Endodermal cell (in vitro differentiated cells): ENCODE data around the gene FAM83E. TPM values are rescaled to one million over a fixed set of nuclear protein-coding genes. Genes with fewer than 3 reads are reported as not detected.

Experiments used
- DNase-seq: peaks from one replicate; pipeline ENCODE4 v3.0.0-alpha.2; 2017
- H3K27ac ChIP-seq: 2 replicates; pipeline ENCODE4 v1.5.1; 2013; ENCODE audit warnings: mild to moderate bottlenecking, low read depth, low read length, moderate library complexity
- H3K27me3 ChIP-seq: 2 replicates; pipeline ENCODE4 v1.6.1; 2013; ENCODE audit warnings: mild to moderate bottlenecking, low read length, moderate library complexity; ENCODE audit not compliant: insufficient read depth, control insufficient read depth, poor library complexity, severe bottlenecking
- H3K36me3 ChIP-seq: 2 replicates; pipeline ENCODE4 v1.7.0; 2013; ENCODE audit warnings: mild to moderate bottlenecking, low read length, moderate library complexity; ENCODE audit not compliant: control insufficient read depth, insufficient read depth
- H3K4me1 ChIP-seq: one replicate; pipeline ENCODE4 v1.7.0; 2013; ENCODE audit warnings: low read length; ENCODE audit not compliant: control insufficient read depth, insufficient read depth
- H3K4me3 ChIP-seq: 2 replicates; pipeline ENCODE4 v1.5.1; 2013; ENCODE audit warnings: mild to moderate bottlenecking, low read length, moderate library complexity
- H3K9ac ChIP-seq: 2 replicates; pipeline ENCODE4 v1.6.1; 2013; ENCODE audit warnings: mild to moderate bottlenecking, low read length, moderate library complexity; ENCODE audit not compliant: poor library complexity, severe bottlenecking; ENCODE audit errors: extremely low read depth
- H3K9me3 ChIP-seq: 2 replicates; pipeline ENCODE4 v1.6.1; 2013; ENCODE audit warnings: mild to moderate bottlenecking, low read length, moderate library complexity; ENCODE audit not compliant: control insufficient read depth
- H3K27ac Mint-ChIP-seq: 2 replicates; pipeline ENCODE4 v1.8.0; 2020; ENCODE audit warnings: mixed read lengths
- H3K27me3 Mint-ChIP-seq: 2 replicates; pipeline ENCODE4 v1.8.0; 2021; ENCODE audit warnings: mild to moderate bottlenecking, mixed read lengths; ENCODE audit not compliant: insufficient read depth
- H3K36me3 Mint-ChIP-seq: 2 replicates; pipeline ENCODE4 v1.8.0; 2020; ENCODE audit warnings: low read depth, mixed read lengths
- H3K4me1 Mint-ChIP-seq: 2 replicates; pipeline ENCODE4 v1.8.0; 2020; ENCODE audit warnings: mixed read lengths
- H3K4me3 Mint-ChIP-seq: 2 replicates; pipeline ENCODE4 v1.8.0; 2020; ENCODE audit warnings: mild to moderate bottlenecking, moderate library complexity, mixed read lengths
- H3K9me3 Mint-ChIP-seq: 2 replicates; pipeline ENCODE4 v1.8.0; 2020; ENCODE audit warnings: mild to moderate bottlenecking, mixed read lengths
- WGBS, 2 experiments: methylation state at CpG; one replicate each; pipeline versions ENCODE4 v1.1.5 to v1.1.7; 2013; ENCODE audit warnings: missing lambda C conversion rate in 2 of 2, mixed read lengths in 1 of 2; ENCODE audit not compliant: insufficient coverage in 1 of 2, insufficient read length in 1 of 2; 5-methylcytosine and 5-hydroxymethylcytosine counted together
- total RNA-seq, 2 donors: library from RNA; stranded (reverse); fragmentation: NEBNext Ultra II Directional in 1 of 2; extraction: Animal tissue kit (Norgen Biotek cat#: 25700) in 1 of 2; gene quantifications; 2 replicates in 1 of 2; 3 replicates in 1 of 2; pipeline ENCODE4 v1.2.1, GENCODE V29; 2021
- TF ChIP-seq, protein P1 (sequence below): fragments of 200-600 bp; sonication (generic); conservative IDR thresholded peaks from 2 replicates; pipeline ENCODE4 v1.5.0; 2021; ENCODE audit warnings: antibody characterized with exemption, mild to moderate bottlenecking

FAM83E gene
- total RNA-seq, 2 donors from 2014 or later: 4.4 to 5.7 TPM

DNA sequence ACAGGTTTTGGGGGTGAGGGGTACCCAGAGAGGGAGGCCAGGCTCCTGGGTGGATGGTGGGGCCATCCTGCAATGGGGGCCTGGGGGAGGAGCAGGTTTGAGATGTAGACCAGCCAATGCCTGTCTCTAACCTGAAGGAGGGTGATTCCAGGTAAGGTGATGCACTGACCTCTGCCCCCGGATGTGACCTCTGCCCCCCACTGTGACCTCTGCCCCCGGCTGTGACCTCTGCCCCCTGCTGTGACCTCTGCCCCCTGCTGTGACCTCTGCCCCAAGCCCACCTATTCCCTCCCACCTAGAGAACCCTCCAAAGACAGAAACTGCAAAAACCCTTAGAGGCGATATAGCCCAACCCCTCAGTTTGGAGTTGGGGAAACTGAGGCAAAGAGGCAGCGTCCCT is 18.6 kb downstream of the FAM83E start:
- H3K4me3 Mint-ChIP-seq: no peak overlapping the region
- Histone ChIP-seq H3K36me3 (no peaks in the 10 kb centered on the region), H3K27me3 (no peaks in the 10 kb centered on the region), H3K27ac (no peak overlapping the region), H3K9ac (no peak overlapping the region), H3K4me3 (no peak overlapping the region), H3K4me1 (no peaks in the 10 kb centered on the region), H3K9me3 (no peaks in the 10 kb centered on the region)
- peaks cover 4% of the 10 kb centered on the region for H3K4me1 Mint-ChIP-seq
- TF ChIP-seq, protein P1, sequence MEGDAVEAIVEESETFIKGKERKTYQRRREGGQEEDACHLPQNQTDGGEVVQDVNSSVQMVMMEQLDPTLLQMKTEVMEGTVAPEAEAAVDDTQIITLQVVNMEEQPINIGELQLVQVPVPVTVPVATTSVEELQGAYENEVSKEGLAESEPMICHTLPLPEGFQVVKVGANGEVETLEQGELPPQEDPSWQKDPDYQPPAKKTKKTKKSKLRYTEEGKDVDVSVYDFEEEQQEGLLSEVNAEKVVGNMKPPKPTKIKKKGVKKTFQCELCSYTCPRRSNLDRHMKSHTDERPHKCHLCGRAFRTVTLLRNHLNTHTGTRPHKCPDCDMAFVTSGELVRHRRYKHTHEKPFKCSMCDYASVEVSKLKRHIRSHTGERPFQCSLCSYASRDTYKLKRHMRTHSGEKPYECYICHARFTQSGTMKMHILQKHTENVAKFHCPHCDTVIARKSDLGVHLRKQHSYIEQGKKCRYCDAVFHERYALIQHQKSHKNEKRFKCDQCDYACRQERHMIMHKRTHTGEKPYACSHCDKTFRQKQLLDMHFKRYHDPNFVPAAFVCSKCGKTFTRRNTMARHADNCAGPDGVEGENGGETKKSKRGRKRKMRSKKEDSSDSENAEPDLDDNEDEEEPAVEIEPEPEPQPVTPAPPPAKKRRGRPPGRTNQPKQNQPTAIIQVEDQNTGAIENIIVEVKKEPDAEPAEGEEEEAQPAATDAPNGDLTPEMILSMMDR: no peak
- peaks cover 4% of the 10 kb centered on the region for H3K27me3 Mint-ChIP-seq
- H3K9me3 Mint-ChIP-seq: no peaks in the 10 kb centered on the region
- no peaks in the 10 kb centered on the region for H3K36me3 Mint-ChIP-seq
- DNase-seq: no peak
- WGBS, 2 experiments: 89 to 93% methylated on average over 2 to 4 of the region's 4 CpGs
- no peak overlapping the region for H3K27ac Mint-ChIP-seq

DNA sequence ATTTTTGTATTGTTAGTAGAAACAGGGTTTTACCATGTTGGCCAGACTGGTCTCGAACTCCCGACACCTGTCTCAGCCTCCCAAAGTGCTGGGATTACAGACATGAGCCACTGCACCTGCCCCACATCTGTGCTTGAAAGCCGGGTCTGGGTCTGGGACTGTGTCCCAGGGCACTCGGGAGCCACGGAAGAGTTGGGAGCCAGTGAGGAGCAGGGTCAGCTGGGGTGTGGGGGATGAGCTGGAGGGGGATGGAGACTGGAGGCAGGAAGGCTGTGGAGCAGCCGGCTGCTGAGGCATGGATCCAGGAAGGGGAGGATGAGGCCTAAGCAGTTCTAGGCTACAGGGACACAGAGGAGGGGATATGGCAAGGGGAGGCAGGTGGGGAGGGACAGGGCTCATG is 19.0 kb downstream of the FAM83E start:
- TF ChIP-seq, protein P1: no peak
- Histone ChIP-seq H3K36me3 (no peaks in the 10 kb centered on the region), H3K4me3 (no peak overlapping the region), H3K9me3 (no peaks in the 10 kb centered on the region), H3K4me1 (no peaks in the 10 kb centered on the region), H3K27ac (no peak overlapping the region), H3K9ac (no peak overlapping the region), H3K27me3 (no peaks in the 10 kb centered on the region)
- Mint-ChIP-seq H3K36me3 (no peaks in the 10 kb centered on the region), H3K27me3 (peaks cover 8% of the 10 kb centered on the region), H3K4me3 (no peak overlapping the region), H3K4me1 (peaks cover 4% of the 10 kb centered on the region), H3K27ac (no peak overlapping the region), H3K9me3 (no peaks in the 10 kb centered on the region)
- DNase-seq: no peak
- 89 to 94% methylated on average over 5 to 6 of the region's 6 CpGs for WGBS, 2 experiments

DNA sequence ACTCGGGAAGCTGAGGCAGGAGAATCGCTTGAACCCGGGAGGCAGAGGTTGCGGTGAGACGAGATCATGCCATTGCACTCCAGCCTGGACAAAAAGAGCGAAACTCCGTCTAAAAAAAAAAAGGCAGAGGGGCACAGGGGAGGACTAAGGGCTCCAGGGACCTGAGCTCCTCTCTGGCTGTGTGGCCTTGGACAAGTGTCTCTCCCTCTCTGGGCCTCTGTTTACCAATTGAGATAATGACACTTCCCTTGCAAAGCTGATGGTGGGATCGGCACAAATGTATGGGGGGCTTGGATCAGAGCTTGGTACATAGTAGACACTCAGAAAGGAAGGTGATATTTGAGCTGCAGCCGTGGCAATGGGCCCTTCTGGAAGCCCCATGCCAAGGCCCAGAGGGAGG is 19.7 kb downstream of the FAM83E start:
- no peak overlapping the region for H3K9ac ChIP-seq
- Mint-ChIP-seq H3K27ac (no peak overlapping the region), H3K27me3 (peaks cover 11% of the 10 kb centered on the region), H3K4me1 (peaks cover 4% of the 10 kb centered on the region), H3K4me3 (no peak overlapping the region), H3K9me3 (no peaks in the 10 kb centered on the region), H3K36me3 (no peaks in the 10 kb centered on the region)
- H3K27me3 ChIP-seq: no peaks in the 10 kb centered on the region
- H3K9me3 ChIP-seq: no peaks in the 10 kb centered on the region
- H3K4me1 ChIP-seq: no peaks in the 10 kb centered on the region
- no peaks in the 10 kb centered on the region for H3K36me3 ChIP-seq
- TF ChIP-seq, protein P1: no peak
- DNase-seq: no peak
- H3K4me3 ChIP-seq: no peak overlapping the region
- WGBS, 2 experiments: 84 to 89% methylated on average over 9 of the region's 9 CpGs
- no peak overlapping the region for H3K27ac ChIP-seq
